Neural progenitor cell (in vitro differentiated cells): ENCODE measurements around the gene BACE2.

ENCODE experiments used
- CTCF ChIP-seq: fragments of 200-600 bp; sonication (generic); IDR thresholded peaks from 2 replicates; pipeline ENCODE4 v1.5.1; 2017; ENCODE audit warnings: antibody characterized with exemption, mild to moderate bottlenecking
- EZH2 ChIP-seq: fragments of 200-600 bp; sonication (generic); IDR thresholded peaks from 2 replicates; pipeline ENCODE4 v1.6.1; 2017; ENCODE audit warnings: antibody characterized with exemption, mild to moderate bottlenecking, moderate library complexity
- EZH2phosphoT487 ChIP-seq: fragments of 200-600 bp; sonication (generic); IDR thresholded peaks from 2 replicates; pipeline ENCODE4 v1.6.1; 2017; ENCODE audit warnings: antibody characterized with exemption

DNA sequence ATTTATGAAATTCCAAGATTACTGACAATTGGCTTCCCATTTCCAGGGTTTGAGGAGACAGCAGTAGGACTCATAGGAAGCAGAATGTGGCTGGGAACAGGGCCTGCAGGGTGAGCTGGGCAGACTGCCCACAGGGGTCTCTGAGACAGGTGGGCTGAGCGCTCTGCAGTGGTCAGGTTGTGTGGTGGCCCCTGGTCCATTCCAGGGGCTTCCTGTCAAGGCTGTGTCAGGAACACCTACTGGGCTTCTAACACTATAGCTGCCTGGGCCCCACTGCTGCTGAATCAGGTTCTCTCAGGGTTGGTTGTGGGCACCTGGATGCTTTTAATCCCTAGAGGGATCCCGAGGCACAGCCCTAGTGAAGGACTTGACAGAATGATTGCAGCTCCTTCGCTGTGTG lies 72.1 kb downstream of the BACE2 start:
- TF ChIP-seq EZH2: no peak
- no peak for TF ChIP-seq CTCF
- no peak for TF ChIP-seq EZH2phosphoT487
